IMR-90 (cell line): ENCODE results near the gene WDFY2. TPM values are rescaled to one million over a fixed set of nuclear protein-coding genes. Genes with fewer than 3 reads are reported as not detected.

ENCODE experiments used
- CTCF ChIP-seq: conservative IDR thresholded peaks from 2 replicates; pipeline ENCODE4 v1.5.1; 2012; ENCODE audit warnings: mild to moderate bottlenecking, low read depth, low read length, improper control_type of control experiment
- ELK1 ChIP-seq: fragments of 150-350 bp; IDR thresholded peaks from 2 replicates; pipeline ENCODE4 v1.6.1; 2016; ENCODE audit warnings: low read depth, mild to moderate bottlenecking, low read length, moderate library complexity, borderline replicate concordance
- MXI1 ChIP-seq: IDR thresholded peaks from 2 replicates; pipeline ENCODE4 v1.6.1; 2012; ENCODE audit warnings: low read depth, mild to moderate bottlenecking, low read length, moderate library complexity, borderline replicate concordance
- POLR2A ChIP-seq: IDR thresholded peaks from 2 replicates; pipeline ENCODE4 v1.6.1; 2012; ENCODE audit warnings: mild to moderate bottlenecking, low read depth, low read length
- RCOR1 ChIP-seq: IDR thresholded peaks from 2 replicates; pipeline ENCODE4 v1.6.1; 2012; ENCODE audit warnings: mild to moderate bottlenecking, low read length, improper control_type of control experiment; ENCODE audit not compliant: insufficient replicate concordance
- SMC3 ChIP-seq: fragments of 150-350 bp; IDR thresholded peaks from 2 replicates; pipeline ENCODE4 v1.6.1; 2016; ENCODE audit warnings: low read depth, mild to moderate bottlenecking, antibody characterized with exemption, low read length, moderate library complexity
- polyA plus RNA-seq, 3 experiments: library from polyadenylated mRNA; depleted of rRNA; stranded (reverse); fragments of >200 nt; gene quantifications; 2 replicates each; pipeline ENCODE4 v1.2.3, GENCODE V29; 2012; ENCODE audit warnings: low replicate concordance in 1 of 3
- total RNA-seq: library from RNA; depleted of rRNA; stranded (reverse); fragments of >200 nt; gene quantifications from 2 replicates; pipeline ENCODE4 v1.2.3, GENCODE V29; 2012

The WDFY2 gene
- total and polyA plus RNA-seq, 2 of the 4 experiments (the other 2 are of a cell fraction) = 4.3 to 5.4 TPM

DNA sequence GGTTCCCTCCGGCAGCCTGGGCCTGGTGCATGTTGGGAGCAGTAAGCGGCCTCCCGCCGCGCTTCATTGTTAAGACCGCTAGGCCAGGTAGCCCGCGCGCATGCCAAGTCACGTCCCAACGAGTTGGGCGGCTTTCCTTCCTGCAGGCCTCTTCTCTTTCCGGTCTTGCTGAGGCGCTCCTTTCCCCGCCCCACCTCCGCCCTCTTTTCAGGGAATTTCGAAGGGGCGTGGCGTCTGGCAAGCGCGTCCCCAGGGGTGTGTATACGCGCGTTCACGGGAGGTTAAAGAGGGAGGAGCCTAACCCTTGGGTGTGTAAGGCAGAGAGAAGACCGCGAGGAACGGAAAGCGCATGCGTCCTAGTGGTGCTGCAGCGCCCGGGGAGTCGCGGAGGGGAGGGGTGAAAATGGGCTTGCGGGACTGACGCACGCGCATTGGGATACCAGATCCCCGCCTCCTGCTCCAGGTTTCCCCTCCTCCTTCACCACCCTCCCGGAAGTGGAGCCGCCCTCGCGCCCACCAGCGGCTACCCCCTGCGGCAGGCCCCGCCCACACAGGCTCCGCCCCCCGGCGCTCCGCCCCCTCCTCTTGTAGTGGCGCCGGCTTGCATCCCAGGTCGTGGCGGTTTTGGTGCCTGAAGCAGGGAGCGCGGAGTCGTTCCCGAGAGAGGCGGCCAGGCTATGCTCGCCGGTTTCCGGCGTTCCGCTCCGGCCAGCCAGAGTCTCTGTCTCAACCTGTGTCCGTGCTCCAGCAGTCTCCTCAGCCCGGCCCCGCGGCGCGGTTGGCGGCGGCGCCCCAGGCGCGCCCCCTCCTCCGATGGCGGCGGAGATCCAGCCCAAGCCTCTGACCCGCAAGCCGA is at the start of gene WDFY2 (continued):
- TF ChIP-seq CTCF = peak; percentile 31; the same call in 1 of the 2 replicates
- TF ChIP-seq RCOR1 = no peak
- peak; percentile 21; the same call in 1 of the 2 replicates for TF ChIP-seq SMC3
- no peak for TF ChIP-seq MXI1
- peak; percentile 92 for TF ChIP-seq POLR2A
- no peak for TF ChIP-seq ELK1
